Measurements from ENCODE around the gene S100A4. TPM values are rescaled to one million over a fixed set of nuclear protein-coding genes. Genes with fewer than 3 reads are reported as not detected.

The S100A4 gene
- polyA plus RNA-seq, 1 donor from 2014 or later: not detected

DNA sequence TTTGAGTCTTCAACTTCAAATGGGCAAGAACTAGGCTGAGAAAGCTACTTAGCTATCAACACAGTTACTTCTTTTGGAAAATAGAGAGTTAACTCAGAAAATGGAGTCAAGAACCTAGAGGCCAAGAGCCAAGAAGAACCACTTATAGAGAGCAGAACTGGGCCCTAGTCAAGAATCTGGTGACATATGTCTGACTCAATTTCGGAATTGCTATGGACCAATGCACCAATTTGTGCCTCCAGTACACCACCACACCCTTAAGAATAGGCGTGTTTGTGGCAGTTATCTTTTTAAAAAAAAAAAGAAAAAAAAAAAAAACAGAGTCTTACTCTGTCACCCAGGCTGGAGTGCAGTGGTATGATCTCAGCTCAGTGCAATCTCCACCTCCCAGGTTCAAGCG, 12.3 kb upstream of the S100A4 start:
- no peaks in the 10 kb centered on the region for H3K36me3 ChIP-seq (ENCODE audit: insufficient read depth, low read length)

DNA sequence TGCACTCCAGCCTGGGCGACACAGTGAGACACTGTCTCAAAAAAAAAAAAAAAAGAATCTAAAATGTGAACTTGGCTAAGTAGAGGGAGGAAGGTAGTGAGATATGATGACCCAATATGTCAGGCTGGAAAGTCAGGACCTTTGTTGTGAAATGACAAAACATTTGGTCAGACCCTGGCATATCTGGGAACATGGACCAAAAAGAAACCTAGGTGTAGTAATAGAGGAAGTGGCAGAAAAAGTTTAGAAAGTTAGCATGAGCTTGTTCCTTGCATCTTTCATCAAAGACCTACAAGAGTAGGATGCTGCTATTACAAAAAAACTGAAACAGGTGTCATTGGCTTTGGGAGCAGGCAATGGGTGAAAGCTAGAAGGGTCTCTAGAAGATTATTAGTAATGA, 10.7 kb upstream of the S100A4 start:
- no peaks in the 10 kb centered on the region for H3K36me3 ChIP-seq (ENCODE audit: insufficient read depth, low read length)
- H3K79me2 ChIP-seq (replicated peaks; ENCODE audit: insufficient read depth, low read length): no peaks in the 10 kb centered on the region
- no peak overlapping the region for H3K4me3 ChIP-seq (ENCODE audit: low read length)
- no peak overlapping the region for H3K27ac ChIP-seq (ENCODE audit: low read length)
- no peaks in the 10 kb centered on the region for H4K20me1 ChIP-seq (ENCODE audit: insufficient read depth)
- no peaks in the 10 kb centered on the region for H3K9me3 ChIP-seq (ENCODE audit: low read length)
- H3K4me2 ChIP-seq (ENCODE audit: low read length): no peak overlapping the region
- no peak overlapping the region for H3K9ac ChIP-seq (ENCODE audit: low read length)
- TF ChIP-seq, protein P1, sequence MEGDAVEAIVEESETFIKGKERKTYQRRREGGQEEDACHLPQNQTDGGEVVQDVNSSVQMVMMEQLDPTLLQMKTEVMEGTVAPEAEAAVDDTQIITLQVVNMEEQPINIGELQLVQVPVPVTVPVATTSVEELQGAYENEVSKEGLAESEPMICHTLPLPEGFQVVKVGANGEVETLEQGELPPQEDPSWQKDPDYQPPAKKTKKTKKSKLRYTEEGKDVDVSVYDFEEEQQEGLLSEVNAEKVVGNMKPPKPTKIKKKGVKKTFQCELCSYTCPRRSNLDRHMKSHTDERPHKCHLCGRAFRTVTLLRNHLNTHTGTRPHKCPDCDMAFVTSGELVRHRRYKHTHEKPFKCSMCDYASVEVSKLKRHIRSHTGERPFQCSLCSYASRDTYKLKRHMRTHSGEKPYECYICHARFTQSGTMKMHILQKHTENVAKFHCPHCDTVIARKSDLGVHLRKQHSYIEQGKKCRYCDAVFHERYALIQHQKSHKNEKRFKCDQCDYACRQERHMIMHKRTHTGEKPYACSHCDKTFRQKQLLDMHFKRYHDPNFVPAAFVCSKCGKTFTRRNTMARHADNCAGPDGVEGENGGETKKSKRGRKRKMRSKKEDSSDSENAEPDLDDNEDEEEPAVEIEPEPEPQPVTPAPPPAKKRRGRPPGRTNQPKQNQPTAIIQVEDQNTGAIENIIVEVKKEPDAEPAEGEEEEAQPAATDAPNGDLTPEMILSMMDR (IDR thresholded peaks at IDR 0.05; ENCODE audit: poor library complexity, severe bottlenecking): no peak
- TF ChIP-seq EP300 (conservative IDR thresholded peaks at IDR 0.05; ENCODE audit: poor library complexity, severe bottlenecking) (no peak), MXI1 (conservative IDR thresholded peaks at IDR 0.05; ENCODE audit: poor library complexity, severe bottlenecking) (no peak), POLR2AphosphoS5 (IDR thresholded peaks at IDR 0.05) (no peak), TAF1 (IDR thresholded peaks at IDR 0.05; ENCODE audit: low read depth) (no peak), EZH2 (IDR thresholded peaks at IDR 0.05; ENCODE audit: borderline replicate concordance, insufficient read depth, low read length, poor library complexity, severe bottlenecking) (no peak), SMC3 (conservative IDR thresholded peaks at IDR 0.05; ENCODE audit: poor library complexity) (no peak), RAD21 (conservative IDR thresholded peaks at IDR 0.05) (no peak)
- TF ChIP-seq, protein P2, sequence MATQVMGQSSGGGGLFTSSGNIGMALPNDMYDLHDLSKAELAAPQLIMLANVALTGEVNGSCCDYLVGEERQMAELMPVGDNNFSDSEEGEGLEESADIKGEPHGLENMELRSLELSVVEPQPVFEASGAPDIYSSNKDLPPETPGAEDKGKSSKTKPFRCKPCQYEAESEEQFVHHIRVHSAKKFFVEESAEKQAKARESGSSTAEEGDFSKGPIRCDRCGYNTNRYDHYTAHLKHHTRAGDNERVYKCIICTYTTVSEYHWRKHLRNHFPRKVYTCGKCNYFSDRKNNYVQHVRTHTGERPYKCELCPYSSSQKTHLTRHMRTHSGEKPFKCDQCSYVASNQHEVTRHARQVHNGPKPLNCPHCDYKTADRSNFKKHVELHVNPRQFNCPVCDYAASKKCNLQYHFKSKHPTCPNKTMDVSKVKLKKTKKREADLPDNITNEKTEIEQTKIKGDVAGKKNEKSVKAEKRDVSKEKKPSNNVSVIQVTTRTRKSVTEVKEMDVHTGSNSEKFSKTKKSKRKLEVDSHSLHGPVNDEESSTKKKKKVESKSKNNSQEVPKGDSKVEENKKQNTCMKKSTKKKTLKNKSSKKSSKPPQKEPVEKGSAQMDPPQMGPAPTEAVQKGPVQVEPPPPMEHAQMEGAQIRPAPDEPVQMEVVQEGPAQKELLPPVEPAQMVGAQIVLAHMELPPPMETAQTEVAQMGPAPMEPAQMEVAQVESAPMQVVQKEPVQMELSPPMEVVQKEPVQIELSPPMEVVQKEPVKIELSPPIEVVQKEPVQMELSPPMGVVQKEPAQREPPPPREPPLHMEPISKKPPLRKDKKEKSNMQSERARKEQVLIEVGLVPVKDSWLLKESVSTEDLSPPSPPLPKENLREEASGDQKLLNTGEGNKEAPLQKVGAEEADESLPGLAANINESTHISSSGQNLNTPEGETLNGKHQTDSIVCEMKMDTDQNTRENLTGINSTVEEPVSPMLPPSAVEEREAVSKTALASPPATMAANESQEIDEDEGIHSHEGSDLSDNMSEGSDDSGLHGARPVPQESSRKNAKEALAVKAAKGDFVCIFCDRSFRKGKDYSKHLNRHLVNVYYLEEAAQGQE (IDR thresholded peaks at IDR 0.05; ENCODE audit: borderline replicate concordance): no peak
- no peaks in the 10 kb centered on the region for H3F3A ChIP-seq (ENCODE audit: insufficient read depth, low read length, poor library complexity, severe bottlenecking)
- no peaks in the 10 kb centered on the region for H3K9me2 ChIP-seq (ENCODE audit: insufficient read depth, low read length)
- no peak overlapping the region for H2AFZ ChIP-seq (ENCODE audit: low read depth, low read length)
- H3K27me3 ChIP-seq (ENCODE audit: insufficient read depth, low read depth, low read length): no peaks in the 10 kb centered on the region

More for the DNA sequence above, 12.3 kb upstream of the S100A4 start:
- TF ChIP-seq POLR2AphosphoS5 (IDR thresholded peaks at IDR 0.05) (no peak), RAD21 (conservative IDR thresholded peaks at IDR 0.05) (no peak), TAF1 (IDR thresholded peaks at IDR 0.05; ENCODE audit: low read depth) (no peak), EZH2 (IDR thresholded peaks at IDR 0.05; ENCODE audit: borderline replicate concordance, insufficient read depth, low read length, poor library complexity, severe bottlenecking) (no peak)
- Histone ChIP-seq H4K20me1 (ENCODE audit: insufficient read depth) (no peaks in the 10 kb centered on the region), H3K27ac (ENCODE audit: low read length) (no peak overlapping the region), H3K79me2 (replicated peaks; ENCODE audit: insufficient read depth, low read length) (no peaks in the 10 kb centered on the region), H3K9ac (ENCODE audit: low read length) (no peak overlapping the region), H3F3A (ENCODE audit: insufficient read depth, low read length, poor library complexity, severe bottlenecking) (no peaks in the 10 kb centered on the region), H3K9me2 (ENCODE audit: insufficient read depth, low read length) (no peaks in the 10 kb centered on the region), H3K9me3 (ENCODE audit: low read length) (no peaks in the 10 kb centered on the region), H3K4me3 (ENCODE audit: low read length) (no peak overlapping the region), H2AFZ (ENCODE audit: low read depth, low read length) (no peak overlapping the region), H3K27me3 (ENCODE audit: insufficient read depth, low read depth, low read length) (no peaks in the 10 kb centered on the region), H3K4me2 (ENCODE audit: low read length) (no peak overlapping the region)
